COLO829 (cell line): ENCODE data around the gene BABAM2.
"Not testable (repeated sequence)": the region's sequence is repeated elsewhere in the genome, so short reads cannot be mapped to it uniquely, and the experiment has no call there.

ENCODE experiments used
- DNase-seq: peaks from one replicate; pipeline ENCODE4 v3.0.0; 2012; ENCODE audit warnings: low spot score

The BABAM2 gene

DNA sequence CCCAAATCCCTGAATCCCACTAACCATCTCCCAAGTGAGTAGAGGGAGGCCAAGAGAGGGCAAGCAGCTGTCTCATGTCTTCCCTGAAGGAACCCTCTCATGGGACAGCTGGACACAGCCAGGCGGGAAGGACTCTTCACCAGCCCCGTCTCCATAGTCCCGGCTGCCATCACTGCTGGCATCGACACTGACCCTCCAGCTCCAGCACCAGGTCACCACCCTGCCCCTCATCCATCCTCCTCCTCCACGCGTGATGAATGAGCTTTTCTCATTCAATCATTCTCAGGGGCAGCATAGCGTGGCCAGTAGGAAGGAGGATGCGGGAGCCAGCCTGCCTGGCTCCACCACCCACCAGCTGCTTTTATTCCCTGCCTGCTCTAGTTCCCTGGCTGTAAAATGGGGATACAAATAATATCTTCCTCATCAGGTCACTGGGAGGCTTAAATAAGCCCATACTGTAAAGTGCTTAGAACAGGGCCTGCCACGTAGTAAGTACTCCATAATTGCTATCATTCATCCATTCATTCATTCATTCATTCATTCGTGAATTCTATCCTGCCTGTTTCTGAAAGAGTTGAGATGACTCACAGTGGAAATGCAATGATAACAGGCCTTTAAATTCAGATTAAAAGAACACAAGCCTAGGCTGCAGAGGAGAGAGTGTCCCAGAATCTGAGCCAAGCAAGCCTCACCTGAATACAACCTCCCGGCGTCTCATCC is 471.6 kb downstream of the BABAM2 start:
- DNase-seq: no peak

DNA sequence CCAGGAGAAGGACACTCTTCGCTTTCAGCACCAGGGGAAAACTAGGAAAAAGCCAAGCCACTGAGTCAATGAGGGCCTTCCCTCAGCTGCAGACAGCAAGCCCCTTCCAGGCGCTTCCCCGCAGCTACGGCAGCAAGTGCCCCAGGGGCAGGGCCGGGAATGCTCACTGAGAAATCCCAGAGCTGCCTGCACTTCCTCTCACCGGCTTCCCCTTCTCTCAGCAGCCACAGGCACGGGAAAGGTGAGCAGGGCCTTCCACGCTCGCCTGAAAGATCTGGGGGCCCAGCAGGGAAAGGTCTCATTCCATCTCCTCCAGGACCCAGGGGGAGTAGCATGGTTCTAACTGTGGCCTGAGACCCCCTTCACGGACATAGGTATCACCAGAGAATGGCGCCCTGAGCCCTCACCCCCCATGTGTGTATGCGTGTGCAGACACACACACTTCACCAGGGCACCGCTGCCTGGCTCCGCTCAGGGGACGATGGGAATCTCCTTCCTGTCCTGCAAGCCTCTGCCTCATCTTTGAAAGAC is 472.5 kb downstream of the BABAM2 start:
- DNase-seq: no peak

GRCh38 chr2:28363686-28364280 is 473.3 kb downstream of the BABAM2 start:
- DNase-seq: no peak

DNA sequence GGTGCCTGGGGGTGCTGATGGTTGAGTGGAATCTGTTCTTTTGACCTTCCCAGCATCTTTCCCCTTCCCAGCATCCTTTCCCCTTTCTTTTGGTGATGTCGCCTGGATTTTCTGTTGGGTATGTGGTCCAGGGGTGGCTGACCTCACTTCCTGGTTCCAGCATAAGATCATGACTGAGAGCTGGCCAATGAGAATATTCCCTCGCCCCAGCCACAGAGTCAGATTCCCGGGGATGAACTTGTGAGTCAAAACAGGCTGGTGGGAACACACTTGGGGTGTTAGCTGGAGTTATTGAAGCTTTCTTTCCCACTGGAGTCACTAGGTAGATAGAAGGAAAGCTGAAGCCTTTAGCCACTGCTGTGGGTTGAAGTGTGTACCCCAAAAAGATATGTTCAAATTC is 474.1 kb downstream of the BABAM2 start:
- DNase-seq: no peak

DNA sequence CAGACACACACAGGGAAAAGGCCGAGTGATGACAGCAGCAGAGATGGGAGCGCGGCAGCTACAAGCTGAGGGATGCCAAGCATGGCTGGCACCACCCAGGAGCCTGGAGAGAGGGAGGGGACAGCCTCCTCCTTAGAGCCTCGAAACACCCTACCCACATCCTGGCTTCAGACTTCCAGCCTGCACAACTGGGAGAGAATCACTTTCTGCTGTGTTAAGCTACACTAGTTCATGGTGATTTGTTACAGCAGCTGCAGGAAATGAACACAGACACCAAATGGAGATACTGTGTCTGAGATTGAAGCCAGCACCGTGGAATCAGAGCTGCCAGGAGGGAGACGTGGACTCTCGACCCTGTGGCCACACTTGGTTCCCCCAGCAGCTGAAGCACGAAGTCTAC is 474.6 kb downstream of the BABAM2 start:
- no peak for DNase-seq

GRCh38 chr2:28366149-28366495 is 475.6 kb downstream of the BABAM2 start:
- no peak for DNase-seq

- DNase-seq: no peak
Measured at GRCh38 chr2:28366496-28367282, 476.2 kb downstream of the BABAM2 start.

GRCh38 chr2:28367667-28368356 is 477.3 kb downstream of the BABAM2 start:
- DNase-seq: no peak

- no peak for DNase-seq
Measured at GRCh38 chr2:28368357-28368798, 477.8 kb downstream of the BABAM2 start.

GRCh38 chr2:28369358-28369757 is 478.8 kb downstream of the BABAM2 start:
- DNase-seq: no peak

- no peak for DNase-seq
Measured at GRCh38 chr2:28370354-28370753, 479.8 kb downstream of the BABAM2 start.

DNA sequence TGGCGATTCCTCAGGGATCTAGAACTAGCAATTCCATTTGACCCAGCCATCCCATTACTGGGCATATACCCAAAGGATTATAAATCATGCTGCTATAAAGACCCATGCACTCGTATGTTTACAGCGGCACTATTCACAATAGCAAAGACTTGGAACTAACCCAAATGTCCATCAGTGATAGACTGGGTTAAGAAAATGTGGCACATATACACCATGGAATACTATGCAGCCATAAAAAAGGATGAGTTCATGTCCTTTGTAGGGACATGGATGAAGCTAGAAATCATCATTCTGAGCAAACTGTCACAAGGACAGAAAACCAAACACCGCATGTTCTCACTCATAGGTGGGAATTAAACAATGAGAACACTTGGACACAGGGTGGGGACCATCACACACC is 481.2 kb downstream of the BABAM2 start:
- not testable (repeated sequence) for DNase-seq

GRCh38 chr2:28373854-28374253 is 483.3 kb downstream of the BABAM2 start:
- no peak for DNase-seq

GRCh38 chr2:28374331-28374730 is 483.8 kb downstream of the BABAM2 start:
- no peak for DNase-seq

DNA sequence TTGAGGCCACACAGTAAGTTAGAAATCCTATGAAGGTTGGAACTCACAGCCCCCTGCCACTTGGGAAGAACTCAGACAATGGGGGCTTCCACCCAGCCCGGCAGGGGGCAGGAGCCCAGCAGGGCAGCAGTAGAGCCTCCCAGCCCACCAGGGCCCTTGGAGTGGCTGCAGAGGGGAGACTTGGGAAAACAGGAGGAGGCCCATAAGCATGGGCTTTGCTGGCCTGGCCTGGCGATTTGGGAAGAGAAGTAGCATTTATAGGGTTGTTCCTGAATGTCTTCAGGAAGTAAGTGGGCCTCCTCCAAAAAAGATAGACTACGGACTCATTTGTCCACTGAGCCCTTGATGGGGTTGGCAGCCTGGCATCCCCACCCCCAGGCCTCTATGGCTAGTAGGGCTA is 484.7 kb downstream of the BABAM2 start:
- DNase-seq: no peak

GRCh38 chr2:28375742-28376631 is 485.5 kb downstream of the BABAM2 start:
- no peak for DNase-seq

DNA sequence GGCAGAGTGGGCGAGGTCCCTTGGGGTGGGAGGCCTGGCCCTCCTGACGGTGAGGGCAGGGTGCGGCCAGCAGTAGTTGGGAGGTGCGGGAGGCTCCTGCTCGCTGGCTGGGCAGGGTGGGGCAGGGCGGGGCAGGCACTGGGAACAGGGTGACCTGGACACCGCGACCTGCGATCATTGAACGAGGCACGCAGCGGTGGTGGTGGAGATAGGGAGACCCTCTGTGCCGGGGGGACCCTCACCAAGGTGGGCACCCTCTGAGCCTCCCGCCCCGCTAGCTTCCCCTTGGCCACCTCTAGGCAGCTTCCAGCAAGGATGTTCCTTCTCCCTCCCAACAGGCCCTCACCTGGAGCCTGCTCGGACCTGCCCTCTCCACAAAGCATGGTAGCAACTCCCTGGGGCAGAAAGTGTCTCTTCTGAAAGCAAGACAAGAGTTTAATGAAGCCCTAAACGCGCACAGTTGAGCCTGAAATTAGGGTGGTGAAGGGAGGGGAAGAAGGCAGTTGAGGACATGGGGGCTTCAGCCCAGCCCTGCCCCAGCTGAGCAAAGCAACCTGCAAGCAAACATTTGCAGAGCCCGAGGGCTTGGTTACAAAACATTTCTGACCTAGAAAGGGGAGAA is 486.8 kb downstream of the BABAM2 start:
- no peak for DNase-seq

GRCh38 chr2:28377984-28378678 is 487.6 kb downstream of the BABAM2 start:
- no peak for DNase-seq

DNA sequence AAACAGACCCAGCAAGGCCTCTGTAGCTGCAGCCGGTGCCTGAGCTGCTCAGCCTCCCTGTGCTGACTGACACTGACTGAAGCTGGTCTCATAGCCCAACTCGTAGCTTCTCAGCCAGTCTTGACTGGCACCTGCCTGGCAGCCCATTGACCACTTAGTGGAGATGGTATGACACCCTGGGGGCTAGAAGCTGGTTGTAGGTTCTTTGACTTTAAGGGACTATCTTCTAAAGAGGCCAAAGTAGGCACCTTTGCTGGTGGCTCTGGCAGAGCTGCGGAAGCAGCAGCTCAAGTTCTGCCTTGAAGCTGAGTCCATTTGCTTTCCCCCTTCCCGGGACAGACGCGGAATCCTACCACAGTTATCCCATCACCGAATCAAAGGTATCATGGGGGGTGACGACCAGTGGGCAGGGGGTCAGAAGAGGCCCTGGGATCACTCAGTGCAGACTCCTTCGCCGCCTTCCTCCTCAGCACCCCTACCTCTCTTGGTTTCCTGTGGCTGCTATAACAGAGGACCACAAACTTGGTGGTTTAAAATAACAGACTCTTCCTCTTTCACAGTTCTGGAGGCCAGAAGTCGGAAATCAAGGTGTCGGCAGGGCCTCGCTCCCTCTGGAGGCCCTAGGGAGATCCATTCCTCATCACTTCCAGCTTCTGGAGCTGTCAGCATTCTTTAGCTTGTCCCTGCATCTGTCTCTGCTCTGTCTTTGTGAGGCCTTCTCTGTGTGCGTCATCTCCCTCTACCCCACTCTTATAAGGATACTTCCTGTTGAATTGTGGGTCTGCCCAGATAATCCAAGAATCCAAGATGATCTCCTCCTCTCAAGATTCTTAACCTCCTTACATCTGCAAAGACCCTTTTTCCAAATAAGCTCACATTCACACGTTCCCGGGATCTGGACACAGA is 488.4 kb downstream of the BABAM2 start:
- no peak for DNase-seq
